ENCODE results near the gene KIAA1586. TPM values are rescaled to one million over a fixed set of nuclear protein-coding genes. Genes with fewer than 3 reads are reported as not detected.
"Not testable (repeated sequence)": the region's sequence is repeated elsewhere in the genome, so short reads cannot be mapped to it uniquely, and the experiment has no call there.

Gene KIAA1586
- polyA plus RNA-seq, 2 donors, result 2.0 to 2.5 TPM

DNA sequence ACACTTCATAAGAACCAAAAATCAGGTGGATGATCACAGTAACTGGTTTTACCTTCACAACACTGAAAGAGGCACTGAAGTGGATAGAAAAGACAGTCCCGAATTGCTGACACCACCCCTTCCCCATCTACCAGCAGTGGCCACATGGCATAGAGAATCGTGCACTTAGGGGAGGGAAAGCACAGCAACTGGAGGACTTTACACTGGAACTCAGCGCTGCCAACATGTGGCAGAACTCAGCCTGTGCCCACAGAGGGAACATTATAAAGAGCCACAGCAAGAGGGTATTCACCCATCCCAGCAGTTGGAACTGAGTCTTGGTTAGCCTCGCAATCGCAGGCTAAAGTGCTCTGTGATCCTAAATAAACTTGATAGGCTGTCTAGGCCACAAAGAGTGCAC lies 6.5 kb upstream of the KIAA1586 start:
- H3K27me3 ChIP-seq (ENCODE audit: control insufficient read depth in 1 of 2, insufficient read depth in 2 of 2, low read length in 2 of 2), result no peaks in the 10 kb centered on the region
- WGBS, 2 donors, result 73 to 78% methylated on average over 5 of the region's 5 CpGs
- H3K4me1 ChIP-seq (ENCODE audit: control insufficient read depth in 2 of 2, insufficient read depth in 2 of 2, low read length in 1 of 2), result no peaks in the 10 kb centered on the region
- H3K36me3 ChIP-seq (ENCODE audit: control insufficient read depth in 2 of 2, insufficient read depth in 2 of 2, low read length in 1 of 2), result no peaks in the 10 kb centered on the region
- H3K4me3 ChIP-seq (ENCODE audit: low read depth in 1 of 2, low read length in 2 of 2), result no peak overlapping the region
- H3K9me3 ChIP-seq (ENCODE audit: control insufficient read depth in 2 of 2, insufficient read depth in 1 of 2, low read depth in 1 of 2, low read length in 1 of 2), result peaks cover 0 to 3% of the 10 kb centered on the region in 2 donors
- H3K27ac ChIP-seq (ENCODE audit: low read depth in 2 of 2, low read length in 1 of 2), result no peak overlapping the region

GRCh38 chr6:57044061-57044460 lies 2.4 kb upstream of the KIAA1586 start:
- not testable (repeated sequence) for H3K27me3 ChIP-seq (ENCODE audit: control insufficient read depth in 1 of 2, insufficient read depth in 2 of 2, low read length in 2 of 2); H3K4me3 ChIP-seq (ENCODE audit: low read depth in 1 of 2, low read length in 2 of 2); H3K36me3 ChIP-seq (ENCODE audit: control insufficient read depth in 2 of 2, insufficient read depth in 2 of 2, low read length in 1 of 2); H3K27ac ChIP-seq (ENCODE audit: low read depth in 2 of 2, low read length in 1 of 2); H3K9me3 ChIP-seq (ENCODE audit: control insufficient read depth in 2 of 2, insufficient read depth in 1 of 2, low read depth in 1 of 2, low read length in 1 of 2); H3K4me1 ChIP-seq (ENCODE audit: control insufficient read depth in 2 of 2, insufficient read depth in 2 of 2, low read length in 1 of 2)
- 78 to 85% methylated on average over 1 of the region's 1 CpG for WGBS, 2 donors

- Histone ChIP-seq H3K9me3 (ENCODE audit: control insufficient read depth in 2 of 2, insufficient read depth in 1 of 2, low read depth in 1 of 2, low read length in 1 of 2) (peaks cover 0 to 3% of the 10 kb centered on the region in 2 donors), H3K4me3 (ENCODE audit: low read depth in 1 of 2, low read length in 2 of 2) (no peak overlapping the region), H3K27ac (ENCODE audit: low read depth in 2 of 2, low read length in 1 of 2) (no peak overlapping the region), H3K36me3 (ENCODE audit: control insufficient read depth in 2 of 2, insufficient read depth in 2 of 2, low read length in 1 of 2) (no peaks in the 10 kb centered on the region), H3K4me1 (ENCODE audit: control insufficient read depth in 2 of 2, insufficient read depth in 2 of 2, low read length in 1 of 2) (no peaks in the 10 kb centered on the region), H3K27me3 (ENCODE audit: control insufficient read depth in 1 of 2, insufficient read depth in 2 of 2, low read length in 2 of 2) (no peaks in the 10 kb centered on the region)
- 92 to 96% methylated on average over 2 of the region's 2 CpGs for WGBS, 2 donors
Measured at GRCh38 chr6:57044568-57044967, 1.9 kb upstream of the KIAA1586 start.

DNA sequence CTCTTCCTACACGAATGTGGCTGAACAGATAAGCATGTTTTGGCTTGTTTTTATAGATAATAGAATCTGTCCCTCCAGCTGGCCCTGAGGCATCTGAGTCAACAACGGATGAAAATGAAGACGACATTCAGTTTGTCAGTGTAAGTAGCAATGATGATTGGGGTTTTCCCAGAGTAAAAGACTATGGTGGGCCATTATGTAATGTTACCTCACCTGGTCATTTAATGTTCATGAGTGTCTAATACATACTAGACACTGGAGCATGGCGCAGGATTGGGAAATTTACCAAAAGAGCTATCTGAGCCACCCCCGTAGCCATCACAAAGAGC lies 728 bp downstream of the KIAA1586 start:
- not testable (repeated sequence) for H3K27me3 ChIP-seq (ENCODE audit: control insufficient read depth in 1 of 2, insufficient read depth in 2 of 2, low read length in 2 of 2); H3K9me3 ChIP-seq (ENCODE audit: control insufficient read depth in 2 of 2, insufficient read depth in 1 of 2, low read depth in 1 of 2, low read length in 1 of 2); H3K4me1 ChIP-seq (ENCODE audit: control insufficient read depth in 2 of 2, insufficient read depth in 2 of 2, low read length in 1 of 2); H3K36me3 ChIP-seq (ENCODE audit: control insufficient read depth in 2 of 2, insufficient read depth in 2 of 2, low read length in 1 of 2); H3K4me3 ChIP-seq (ENCODE audit: low read depth in 1 of 2, low read length in 2 of 2); H3K27ac ChIP-seq (ENCODE audit: low read depth in 2 of 2, low read length in 1 of 2)
- no CpG with 5 or more reads among the region's 5 CpGs for WGBS, 2 donors

- not testable (repeated sequence) for H3K9me3 ChIP-seq (ENCODE audit: control insufficient read depth in 2 of 2, insufficient read depth in 1 of 2, low read depth in 1 of 2, low read length in 1 of 2); H3K36me3 ChIP-seq (ENCODE audit: control insufficient read depth in 2 of 2, insufficient read depth in 2 of 2, low read length in 1 of 2); H3K27me3 ChIP-seq (ENCODE audit: control insufficient read depth in 1 of 2, insufficient read depth in 2 of 2, low read length in 2 of 2); H3K4me1 ChIP-seq (ENCODE audit: control insufficient read depth in 2 of 2, insufficient read depth in 2 of 2, low read length in 1 of 2); H3K27ac ChIP-seq (ENCODE audit: low read depth in 2 of 2, low read length in 1 of 2); H3K4me3 ChIP-seq (ENCODE audit: low read depth in 1 of 2, low read length in 2 of 2)
- 89 to 91% methylated on average over 5 to 6 of the region's 6 CpGs for WGBS, 2 donors
Measured at GRCh38 chr6:57047859-57048258, 1.4 kb downstream of the KIAA1586 start.

- no peaks in the 10 kb centered on the region for H3K27me3 ChIP-seq (ENCODE audit: control insufficient read depth in 1 of 2, insufficient read depth in 2 of 2, low read length in 2 of 2)
- no peaks in the 10 kb centered on the region for H3K4me1 ChIP-seq (ENCODE audit: control insufficient read depth in 2 of 2, insufficient read depth in 2 of 2, low read length in 1 of 2)
- H3K9me3 ChIP-seq (ENCODE audit: control insufficient read depth in 2 of 2, insufficient read depth in 1 of 2, low read depth in 1 of 2, low read length in 1 of 2), result no peaks in the 10 kb centered on the region
- H3K4me3 ChIP-seq (ENCODE audit: low read depth in 1 of 2, low read length in 2 of 2), result no peak overlapping the region
- no peaks in the 10 kb centered on the region for H3K36me3 ChIP-seq (ENCODE audit: control insufficient read depth in 2 of 2, insufficient read depth in 2 of 2, low read length in 1 of 2)
- H3K27ac ChIP-seq (ENCODE audit: low read depth in 2 of 2, low read length in 1 of 2), result no peak overlapping the region
- WGBS, 2 donors, result 75 to 81% methylated on average over 5 of the region's 5 CpGs
Measured at GRCh38 chr6:57048577-57048976, 2.1 kb downstream of the KIAA1586 start.

DNA sequence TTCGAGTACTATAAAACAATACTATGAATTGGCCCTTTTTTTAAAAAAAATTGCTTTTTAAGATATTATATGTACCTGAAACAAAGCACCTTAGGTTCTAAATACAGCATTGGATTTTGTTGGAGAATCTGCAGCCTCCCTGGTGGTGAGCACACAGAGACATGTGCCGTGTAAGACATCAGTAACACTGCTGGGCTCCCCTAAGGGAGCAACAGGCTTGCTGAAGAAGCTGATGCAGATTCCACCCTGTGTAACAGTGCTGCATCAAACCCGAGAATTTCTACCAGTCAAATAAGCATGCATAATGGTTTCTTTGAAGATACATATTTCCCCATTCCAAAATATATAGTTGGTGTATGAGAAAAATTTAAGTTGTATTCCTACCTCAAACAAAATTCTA lies 17.4 kb downstream of the KIAA1586 start:
- no peaks in the 10 kb centered on the region for H3K4me1 ChIP-seq (ENCODE audit: control insufficient read depth in 2 of 2, insufficient read depth in 2 of 2, low read length in 1 of 2)
- H3K36me3 ChIP-seq (ENCODE audit: control insufficient read depth in 2 of 2, insufficient read depth in 2 of 2, low read length in 1 of 2), result no peaks in the 10 kb centered on the region
- H3K27me3 ChIP-seq (ENCODE audit: control insufficient read depth in 1 of 2, insufficient read depth in 2 of 2, low read length in 2 of 2), result no peaks in the 10 kb centered on the region
- H3K27ac ChIP-seq (ENCODE audit: low read depth in 2 of 2, low read length in 1 of 2), result no peak overlapping the region
- H3K4me3 ChIP-seq (ENCODE audit: low read depth in 1 of 2, low read length in 2 of 2), result no peak overlapping the region
- 85 to 88% methylated on average over 3 of the region's 3 CpGs for WGBS, 2 donors
- H3K9me3 ChIP-seq (ENCODE audit: control insufficient read depth in 2 of 2, insufficient read depth in 1 of 2, low read depth in 1 of 2, low read length in 1 of 2), result no peaks in the 10 kb centered on the region

GRCh38 chr6:57064809-57065208 lies 18.3 kb downstream of the KIAA1586 start:
- WGBS, 2 donors, result 73 to 78% methylated on average over 1 of the region's 1 CpG
- H3K9me3 ChIP-seq (ENCODE audit: control insufficient read depth in 2 of 2, insufficient read depth in 1 of 2, low read depth in 1 of 2, low read length in 1 of 2), result no peaks in the 10 kb centered on the region
- no peak overlapping the region for H3K4me3 ChIP-seq (ENCODE audit: low read depth in 1 of 2, low read length in 2 of 2)
- H3K27ac ChIP-seq (ENCODE audit: low read depth in 2 of 2, low read length in 1 of 2), result no peak overlapping the region
- H3K4me1 ChIP-seq (ENCODE audit: control insufficient read depth in 2 of 2, insufficient read depth in 2 of 2, low read length in 1 of 2), result no peaks in the 10 kb centered on the region
- no peaks in the 10 kb centered on the region for H3K27me3 ChIP-seq (ENCODE audit: control insufficient read depth in 1 of 2, insufficient read depth in 2 of 2, low read length in 2 of 2)
- no peaks in the 10 kb centered on the region for H3K36me3 ChIP-seq (ENCODE audit: control insufficient read depth in 2 of 2, insufficient read depth in 2 of 2, low read length in 1 of 2)

- Histone ChIP-seq H3K27ac (ENCODE audit: low read depth in 2 of 2, low read length in 1 of 2) (no peak overlapping the region), H3K9me3 (ENCODE audit: control insufficient read depth in 2 of 2, insufficient read depth in 1 of 2, low read depth in 1 of 2, low read length in 1 of 2) (no peaks in the 10 kb centered on the region), H3K4me1 (ENCODE audit: control insufficient read depth in 2 of 2, insufficient read depth in 2 of 2, low read length in 1 of 2) (no peaks in the 10 kb centered on the region), H3K36me3 (ENCODE audit: control insufficient read depth in 2 of 2, insufficient read depth in 2 of 2, low read length in 1 of 2) (no peaks in the 10 kb centered on the region), H3K27me3 (ENCODE audit: control insufficient read depth in 1 of 2, insufficient read depth in 2 of 2, low read length in 2 of 2) (no peaks in the 10 kb centered on the region), H3K4me3 (ENCODE audit: low read depth in 1 of 2, low read length in 2 of 2) (no peak overlapping the region)
- 96 to 97% methylated on average over 1 of the region's 1 CpG for WGBS, 2 donors
Measured at GRCh38 chr6:57068061-57068460, 21.6 kb downstream of the KIAA1586 start.

DNA sequence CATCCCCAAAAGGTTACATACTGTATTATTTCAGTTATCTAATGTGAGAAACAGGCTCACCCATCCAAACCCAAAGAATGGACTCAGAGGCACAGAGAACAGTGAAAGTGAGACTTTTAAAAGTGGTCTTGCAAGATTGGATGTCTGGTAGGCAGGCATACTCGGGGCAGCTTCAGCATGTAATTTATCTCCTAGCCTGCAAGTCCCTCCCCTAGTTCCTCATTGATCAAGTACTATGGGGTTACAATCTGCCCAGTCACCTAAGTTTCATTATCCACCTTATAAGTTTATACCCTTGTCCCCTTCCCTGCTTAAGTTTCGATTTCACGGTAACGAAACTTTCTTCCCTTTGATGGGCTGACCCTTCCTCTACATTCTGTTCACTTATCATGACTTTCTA lies 22.7 kb downstream of the KIAA1586 start:
- H3K4me3 ChIP-seq (ENCODE audit: low read depth in 1 of 2, low read length in 2 of 2), result no peak overlapping the region
- H3K27ac ChIP-seq (ENCODE audit: low read depth in 2 of 2, low read length in 1 of 2), result no peak overlapping the region
- WGBS, 2 donors, result 90 to 97% methylated on average over 4 of the region's 4 CpGs
- no peaks in the 10 kb centered on the region for H3K36me3 ChIP-seq (ENCODE audit: control insufficient read depth in 2 of 2, insufficient read depth in 2 of 2, low read length in 1 of 2)
- H3K9me3 ChIP-seq (ENCODE audit: control insufficient read depth in 2 of 2, insufficient read depth in 1 of 2, low read depth in 1 of 2, low read length in 1 of 2), result no peaks in the 10 kb centered on the region
- H3K27me3 ChIP-seq (ENCODE audit: control insufficient read depth in 1 of 2, insufficient read depth in 2 of 2, low read length in 2 of 2), result no peaks in the 10 kb centered on the region
- H3K4me1 ChIP-seq (ENCODE audit: control insufficient read depth in 2 of 2, insufficient read depth in 2 of 2, low read length in 1 of 2), result no peaks in the 10 kb centered on the region
